Skeletal muscle tissue (tissue), 4 donors: ENCODE data around the gene ASRGL1. TPM values are rescaled to one million over a fixed set of nuclear protein-coding genes. Genes with fewer than 3 reads are reported as not detected.

Experiments used
- H3K27ac ChIP-seq: one replicate; pipeline ENCODE4 v1.7.0; 2013; ENCODE audit warnings: mild to moderate bottlenecking, low read depth, low read length, inconsistent platforms
- H3K27me3 ChIP-seq, 3 donors: one replicate each; pipeline ENCODE4 v1.7.0; 2013; ENCODE audit warnings: low read length in 3 of 3; ENCODE audit not compliant: control insufficient read depth in 3 of 3, insufficient read depth in 3 of 3
- H3K36me3 ChIP-seq, 3 donors: one replicate each; pipeline ENCODE4 v1.7.0; 2013; ENCODE audit warnings: low read length in 3 of 3; ENCODE audit not compliant: control insufficient read depth in 3 of 3, insufficient read depth in 3 of 3
- H3K4me1 ChIP-seq, 3 donors: one replicate each; pipeline ENCODE4 v1.7.0; 2013; ENCODE audit warnings: low read length in 3 of 3, mild to moderate bottlenecking in 3 of 3; ENCODE audit not compliant: control insufficient read depth in 3 of 3, insufficient read depth in 3 of 3
- H3K4me3 ChIP-seq, 3 donors: one replicate each; pipeline ENCODE4 v1.7.0; 2013; ENCODE audit warnings: low read length in 3 of 3
- H3K9ac ChIP-seq, 3 donors: one replicate each; pipeline ENCODE4 v1.7.0; 2013; ENCODE audit warnings: low read length in 3 of 3, mild to moderate bottlenecking in 3 of 3, moderate library complexity in 2 of 3, low read depth in 1 of 3
- H3K9me3 ChIP-seq, 3 donors: one replicate each; pipeline ENCODE4 v1.7.0; 2013; ENCODE audit warnings: low read length in 3 of 3; ENCODE audit not compliant: control insufficient read depth in 3 of 3
- total RNA-seq: library from RNA; depleted of rRNA; stranded (reverse); fragments of >200 nt; gene quantifications from one replicate; pipeline ENCODE4 v1.2.3, GENCODE V29; 2014
- donor health status: Osteomylitis.

ASRGL1 gene
- total RNA-seq, 1 donor from 2014 or later, result 3.7 TPM

GRCh38 chr11:62390722-62391121, 53.5 kb downstream of the ASRGL1 start:
- Histone ChIP-seq H3K9ac (peak overlapping the region in 1 of 3 donors; percentile 15), H3K36me3 (no peaks in the 10 kb centered on the region), H3K9me3 (no peaks in the 10 kb centered on the region), H3K27me3 (no peaks in the 10 kb centered on the region), H3K27ac (no peak overlapping the region), H3K4me1 (peaks cover 4 to 10% (median 8%) of the 10 kb centered on the region in 3 donors), H3K4me3 (no peak overlapping the region)

- Histone ChIP-seq H3K4me3 (no peak overlapping the region), H3K36me3 (no peaks in the 10 kb centered on the region), H3K4me1 (peaks cover 4 to 10% (median 8%) of the 10 kb centered on the region in 3 donors), H3K27ac (no peak overlapping the region), H3K9me3 (no peaks in the 10 kb centered on the region), H3K27me3 (no peaks in the 10 kb centered on the region), H3K9ac (no peak overlapping the region)
Observed at GRCh38 chr11:62391642-62392425, 54.6 kb downstream of the ASRGL1 start.

GRCh38 chr11:62392506-62392905, 55.3 kb downstream of the ASRGL1 start:
- Histone ChIP-seq H3K27ac (no peak overlapping the region), H3K27me3 (no peaks in the 10 kb centered on the region), H3K36me3 (no peaks in the 10 kb centered on the region), H3K9ac (no peak overlapping the region), H3K4me1 (peaks cover 4 to 10% (median 8%) of the 10 kb centered on the region in 3 donors), H3K4me3 (no peak overlapping the region), H3K9me3 (no peaks in the 10 kb centered on the region)

DNA sequence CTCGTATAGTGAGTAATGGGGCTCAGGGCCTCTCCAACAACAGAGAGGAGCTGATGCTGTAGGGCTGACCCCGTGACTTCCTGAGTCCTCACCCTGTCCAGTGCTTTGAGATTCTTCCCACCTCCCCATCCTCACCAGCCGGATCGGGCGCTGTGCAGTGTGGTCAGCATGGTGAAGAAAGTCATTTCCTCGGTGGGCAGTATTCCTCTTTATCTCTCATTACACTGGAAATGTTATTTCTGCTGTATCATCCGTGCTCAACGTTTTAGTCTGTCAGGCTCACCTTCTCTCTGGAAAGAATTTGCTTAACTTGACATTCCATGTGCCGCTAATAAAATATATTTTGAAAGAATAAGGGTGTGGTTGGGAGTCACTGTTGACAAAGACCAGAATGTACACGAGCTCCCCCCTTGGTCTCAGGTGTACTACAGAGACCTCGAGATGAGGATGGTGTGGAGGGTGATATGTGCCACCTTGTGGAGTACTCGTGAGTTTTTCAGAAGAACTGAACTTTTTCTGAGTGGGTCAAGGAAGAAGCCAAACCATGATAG, 55.9 kb downstream of the ASRGL1 start:
- Histone ChIP-seq H3K9ac (no peak overlapping the region), H3K9me3 (no peaks in the 10 kb centered on the region), H3K4me1 (peaks cover 8 to 14% (median 12%) of the 10 kb centered on the region in 3 donors), H3K4me3 (no peak overlapping the region), H3K36me3 (no peaks in the 10 kb centered on the region), H3K27me3 (no peaks in the 10 kb centered on the region), H3K27ac (no peak overlapping the region)

DNA sequence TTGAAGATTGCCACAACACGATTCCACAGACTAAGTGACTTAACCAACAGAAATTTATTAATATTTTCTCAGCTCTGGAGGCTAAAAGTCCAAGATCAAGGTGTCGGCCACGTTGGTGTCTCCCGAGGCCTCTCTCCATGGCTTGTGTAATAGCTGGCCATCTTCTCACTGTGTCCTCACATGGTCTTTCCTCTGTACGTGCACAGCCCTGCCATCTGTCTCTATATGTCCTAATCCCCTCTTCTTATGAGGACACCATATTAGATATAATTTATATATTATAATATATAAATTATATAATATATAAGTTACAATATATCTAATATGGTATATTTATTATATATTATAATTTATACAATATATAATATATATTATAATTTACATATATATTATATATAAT, 56.5 kb downstream of the ASRGL1 start:
- Histone ChIP-seq H3K9ac (no peak overlapping the region), H3K36me3 (no peaks in the 10 kb centered on the region), H3K9me3 (no peaks in the 10 kb centered on the region), H3K4me3 (no peak overlapping the region), H3K27ac (no peak overlapping the region), H3K4me1 (peaks cover 14 to 19% (median 18%) of the 10 kb centered on the region in 3 donors), H3K27me3 (no peaks in the 10 kb centered on the region)

DNA sequence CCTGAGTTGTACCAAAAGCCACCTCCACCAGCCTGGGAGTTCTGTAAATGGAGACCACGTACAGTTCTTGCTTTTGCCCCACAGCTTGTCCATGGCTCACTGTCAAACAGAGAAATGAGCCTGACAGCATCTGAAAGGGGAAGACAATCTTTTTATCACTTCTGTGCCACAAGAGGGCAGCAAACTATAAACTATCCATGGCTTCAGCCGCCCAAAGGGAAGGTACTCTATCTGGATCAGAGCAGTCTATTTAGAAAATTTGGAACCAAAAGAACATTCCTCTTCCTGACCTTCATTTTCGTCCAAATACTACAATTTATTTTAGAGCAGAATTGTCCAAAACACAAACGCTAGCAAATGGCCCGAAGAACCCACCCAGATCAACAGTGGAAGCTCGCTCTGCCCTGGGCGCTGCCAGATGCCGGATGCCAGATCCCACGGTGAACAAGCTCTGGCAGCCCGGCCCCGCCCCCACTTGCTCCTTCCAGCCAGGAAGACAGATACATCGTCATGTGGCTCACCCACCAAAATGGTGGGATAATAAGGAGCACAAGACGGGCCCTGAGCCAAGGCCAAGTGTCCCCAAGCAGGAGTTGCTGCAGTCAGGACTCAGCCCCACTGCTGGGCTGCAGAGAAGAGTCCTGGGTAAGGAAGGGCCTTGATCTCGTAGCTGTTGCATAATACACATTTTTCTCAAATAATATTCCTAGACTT, 57.7 kb downstream of the ASRGL1 start:
- H3K4me1 ChIP-seq, result peaks cover 27 to 32% (median 29%) of the 10 kb centered on the region in 3 donors
- no peaks in the 10 kb centered on the region for H3K9me3 ChIP-seq
- H3K36me3 ChIP-seq, result no peaks in the 10 kb centered on the region
- H3K27ac ChIP-seq, result peak overlapping the region; percentile 5
- peak overlapping the region; percentile 51 to 67 (median 61) for H3K4me3 ChIP-seq
- peak overlapping the region; percentile 40 to 62 (median 54) for H3K9ac ChIP-seq
- H3K27me3 ChIP-seq, result no peaks in the 10 kb centered on the region

GRCh38 chr11:62395885-62396551, 58.8 kb downstream of the ASRGL1 start:
- Histone ChIP-seq H3K27ac (no peak overlapping the region), H3K9ac (no peak overlapping the region), H3K4me3 (no peak overlapping the region), H3K27me3 (no peaks in the 10 kb centered on the region), H3K36me3 (no peaks in the 10 kb centered on the region), H3K9me3 (no peaks in the 10 kb centered on the region), H3K4me1 (peaks cover 37 to 42% (median 39%) of the 10 kb centered on the region in 3 donors)

DNA sequence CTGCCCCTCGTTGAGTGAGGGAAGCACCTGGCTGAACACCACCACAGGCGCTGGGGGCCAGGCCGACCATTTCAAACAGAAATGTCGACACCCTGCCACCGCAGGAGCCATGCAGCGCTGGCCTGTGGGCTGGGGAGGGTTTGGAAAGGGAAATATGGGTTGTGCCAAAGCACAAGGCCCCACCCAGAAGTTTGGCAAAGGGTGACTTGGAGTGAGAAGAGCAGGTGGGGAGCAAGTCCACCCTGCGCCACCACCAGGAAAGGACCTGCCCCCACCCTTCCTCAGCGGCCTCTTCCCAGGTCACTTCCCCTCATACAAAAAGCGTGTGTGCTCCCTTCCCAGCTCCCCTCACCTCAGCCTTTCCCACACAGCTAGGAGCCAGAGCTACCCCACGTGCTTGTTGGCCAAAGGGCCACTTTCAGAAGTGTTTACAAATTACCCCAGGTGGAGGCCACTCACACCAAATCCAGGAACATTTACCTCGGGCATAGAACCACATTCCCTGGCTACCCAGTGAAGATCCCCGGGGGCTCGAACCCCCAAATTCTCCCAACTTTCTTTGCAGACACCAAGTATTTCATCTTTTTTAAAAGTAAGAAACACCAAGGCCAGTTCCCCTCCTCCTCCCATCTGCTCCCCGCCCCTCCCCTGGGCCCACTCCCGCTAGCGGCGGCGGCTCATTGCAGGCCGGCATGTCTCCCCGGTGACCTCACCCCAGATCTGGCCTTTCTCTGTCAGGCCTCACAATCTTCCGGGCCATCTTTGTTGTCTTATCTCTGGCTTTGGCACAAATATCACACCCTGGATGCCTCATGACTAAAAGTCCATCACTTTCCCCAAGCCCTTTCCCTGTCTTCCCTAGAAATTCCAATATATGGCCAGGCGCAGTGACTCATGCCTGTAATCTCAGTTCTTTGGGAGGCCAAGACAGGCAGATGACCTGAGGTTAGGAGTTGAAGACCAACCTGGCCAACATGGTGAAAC, 61.1 kb downstream of the ASRGL1 start:
- H3K4me3 ChIP-seq, result peak overlapping the region in 1 of 3 donors; percentile 7
- H3K36me3 ChIP-seq, result no peaks in the 10 kb centered on the region
- H3K27me3 ChIP-seq, result no peaks in the 10 kb centered on the region
- peaks cover 51 to 63% (median 53%) of the 10 kb centered on the region in 3 donors for H3K4me1 ChIP-seq
- peak overlapping the region in 2 of 3 donors; percentile 20 to 50 for H3K9ac ChIP-seq
- H3K9me3 ChIP-seq, result no peaks in the 10 kb centered on the region
- H3K27ac ChIP-seq, result peak overlapping the region; percentile 74
